Thoracic aorta (tissue), 2 donors: Measurements from ENCODE around the gene NR5A1. TPM values are rescaled to one million over a fixed set of nuclear protein-coding genes. Genes with fewer than 3 reads are reported as not detected.

Source experiments
- ATAC-seq: fragments of 150-250 bp; one replicate; pipeline ENCODE4 v1.8.0; 2017; ENCODE audit warnings: low read depth; ENCODE audit not compliant: insufficient number of reproducible peaks, low FRiP score
- DNase-seq: peaks from one replicate; pipeline ENCODE4 v3.0.0-alpha.2; 2020; ENCODE audit warnings: low spot score
- H3K27ac ChIP-seq, 2 donors: fragments of 200-600 bp; sonication (generic); 1 replicate in 1 of 2; 2 replicates in 1 of 2; pipeline ENCODE4 v1.5.1; 2016; ENCODE audit warnings: mild to moderate bottlenecking in 2 of 2, moderate library complexity in 2 of 2
- H3K27me3 ChIP-seq: fragments of 200-600 bp; sonication (generic); replicated peaks from 2 replicates; pipeline ENCODE4 v1.6.0; 2016; ENCODE audit warnings: mild to moderate bottlenecking; ENCODE audit not compliant: insufficient read depth
- H3K36me3 ChIP-seq: fragments of 200-600 bp; sonication (generic); one replicate; pipeline ENCODE4 v1.5.1; 2016
- H3K4me1 ChIP-seq, 2 donors: fragments of 200-600 bp; sonication (generic); 1 replicate in 1 of 2; 2 replicates in 1 of 2; pipeline versions ENCODE4 v1.5.1 to v1.6.0; 2016; ENCODE audit warnings: low read depth in 2 of 2, mild to moderate bottlenecking in 1 of 2; ENCODE audit not compliant: control insufficient read depth in 1 of 2
- H3K4me3 ChIP-seq: fragments of 200-600 bp; sonication (generic); 2 replicates; pipeline ENCODE4 v1.5.1; 2016; ENCODE audit warnings: mild to moderate bottlenecking
- H3K9me3 ChIP-seq: fragments of 200-600 bp; sonication (generic); 2 replicates; pipeline ENCODE4 v1.5.1; 2016
- CTCF ChIP-seq: fragments of 200-600 bp; sonication (generic); IDR thresholded peaks from one replicate; pipeline ENCODE4 v1.5.1; 2019; ENCODE audit warnings: antibody characterized with exemption
- total RNA-seq, 2 donors: library from RNA; depleted of rRNA; stranded (reverse); fragments of >200 nt; gene quantifications; one replicate each; pipeline versions ENCODE4 v1.1.0 to v1.2.3, GENCODE V29; 2016

NR5A1 gene
- total RNA-seq, 2 donors from 2014 or later = not detected

DNA sequence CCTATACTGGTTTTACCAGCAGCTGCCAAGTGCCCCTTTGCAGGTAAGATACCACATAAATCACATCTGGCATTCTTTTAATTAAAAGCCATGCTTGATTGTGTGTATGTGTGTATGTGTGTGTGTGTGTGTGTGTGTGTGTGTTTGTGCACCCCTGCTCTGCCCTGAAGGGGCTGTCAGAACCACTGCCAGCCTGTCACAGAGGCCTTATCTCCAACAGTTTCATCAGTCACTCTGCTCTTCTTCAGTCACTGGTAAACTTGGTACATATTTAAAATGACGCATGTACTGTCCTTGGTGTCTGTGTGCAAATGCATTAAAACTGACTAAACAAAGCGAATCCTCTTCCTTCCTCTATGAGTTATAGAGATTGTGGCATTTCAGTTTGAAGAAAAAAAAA, 19.0 kb upstream of the NR5A1 start:
- ATAC-seq (no peak), DNase-seq (no peak)
- no peak for TF ChIP-seq CTCF
- H3K27me3 ChIP-seq = no peaks in the 10 kb centered on the region
- H3K9me3 ChIP-seq = no peaks in the 10 kb centered on the region
- H3K4me1 ChIP-seq = no peaks in the 10 kb centered on the region
- H3K4me3 ChIP-seq = no peak overlapping the region
- H3K27ac ChIP-seq = no peak overlapping the region
- no peaks in the 10 kb centered on the region for H3K36me3 ChIP-seq

DNA sequence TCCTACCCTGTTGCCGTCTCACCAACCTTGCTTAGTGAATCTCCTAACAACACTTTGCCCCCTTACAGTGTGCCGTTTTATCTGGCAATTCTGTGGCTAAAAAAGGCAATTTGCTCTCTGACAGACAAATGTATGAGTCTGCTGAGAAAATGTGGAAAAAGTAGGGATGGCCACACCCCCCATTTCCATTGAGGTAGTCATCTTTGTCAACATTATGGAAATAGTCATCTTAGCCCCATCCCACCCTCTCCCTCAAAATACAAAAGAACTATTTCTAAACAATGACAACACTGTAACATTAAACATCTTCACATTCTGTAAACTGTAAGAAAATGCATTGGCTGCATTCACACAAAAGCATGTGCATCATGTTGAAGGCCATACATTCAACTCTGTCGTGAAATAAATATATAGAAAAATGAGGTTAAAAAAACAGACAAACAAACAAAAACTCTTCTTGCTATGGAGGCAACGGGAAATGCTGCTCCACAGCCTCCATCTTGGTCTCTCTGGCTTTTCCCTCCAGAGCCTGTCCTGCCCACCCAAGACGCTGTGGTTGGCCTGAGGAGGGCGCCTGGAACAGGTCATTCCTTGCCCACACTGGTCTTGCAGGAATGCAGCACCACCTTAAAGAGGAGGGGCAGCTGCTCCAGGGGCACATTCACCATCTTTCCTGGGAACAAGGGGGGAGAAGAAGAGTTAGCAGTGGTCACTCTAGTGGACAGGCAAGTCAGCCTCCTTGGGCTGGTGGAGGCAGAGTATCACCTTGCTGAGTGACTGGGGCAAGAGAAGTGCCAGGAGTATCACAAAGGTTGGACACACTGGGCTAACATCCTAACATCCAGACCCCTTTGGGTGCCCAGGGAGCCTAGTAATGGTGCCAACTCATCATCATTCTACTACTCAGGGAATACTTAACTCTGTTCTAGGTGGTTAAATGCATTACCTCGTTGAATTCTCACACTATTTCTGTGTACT, 15.2 kb upstream of the NR5A1 start:
- H3K4me3 ChIP-seq = no peak overlapping the region
- no peak for DNase-seq
- no peak for TF ChIP-seq CTCF
- no peaks in the 10 kb centered on the region for H3K36me3 ChIP-seq
- no peak overlapping the region for H3K27ac ChIP-seq
- H3K9me3 ChIP-seq = no peaks in the 10 kb centered on the region
- no peaks in the 10 kb centered on the region for H3K4me1 ChIP-seq
- no peaks in the 10 kb centered on the region for H3K27me3 ChIP-seq
- ATAC-seq = no peak

- H3K27me3 ChIP-seq = no peaks in the 10 kb centered on the region
- no peaks in the 10 kb centered on the region for H3K36me3 ChIP-seq
- H3K4me1 ChIP-seq = no peaks in the 10 kb centered on the region
- DNase-seq (no peak), ATAC-seq (no peak)
- H3K27ac ChIP-seq = no peak overlapping the region
- no peak overlapping the region for H3K4me3 ChIP-seq
- H3K9me3 ChIP-seq = no peaks in the 10 kb centered on the region
- TF ChIP-seq CTCF = no peak
Measured at GRCh38 chr9:124521142-124521541, 13.9 kb upstream of the NR5A1 start.

GRCh38 chr9:124520206-124520596, 13.0 kb upstream of the NR5A1 start:
- DNase-seq (no peak), ATAC-seq (no peak)
- Histone ChIP-seq H3K4me1 (no peaks in the 10 kb centered on the region), H3K9me3 (no peaks in the 10 kb centered on the region), H3K36me3 (no peaks in the 10 kb centered on the region), H3K4me3 (no peak overlapping the region), H3K27me3 (no peaks in the 10 kb centered on the region), H3K27ac (no peak overlapping the region)
- TF ChIP-seq CTCF = no peak

GRCh38 chr9:124518116-124518515, 10.9 kb upstream of the NR5A1 start:
- Histone ChIP-seq H3K27me3 (no peaks in the 10 kb centered on the region), H3K27ac (no peak overlapping the region), H3K9me3 (no peaks in the 10 kb centered on the region), H3K36me3 (no peaks in the 10 kb centered on the region), H3K4me1 (no peaks in the 10 kb centered on the region), H3K4me3 (no peak overlapping the region)
- ATAC-seq (no peak), DNase-seq (no peak)
- no peak for TF ChIP-seq CTCF
